ENCODE data around the gene MMEL1.

- TF ChIP-seq POLR2AphosphoS5 (IDR thresholded peaks at IDR 0.05; ENCODE audit: low read depth, low read length) (no peak), CTCF (IDR thresholded peaks at IDR 0.05) (no peak), PBX3 (IDR thresholded peaks at IDR 0.05) (no peak), TEAD4 (IDR thresholded peaks at IDR 0.05; ENCODE audit: borderline replicate concordance, insufficient read depth) (no peak), EZH2phosphoT487 (IDR thresholded peaks at IDR 0.05; ENCODE audit: borderline replicate concordance, low read depth) (no peak), TAF1 (IDR thresholded peaks at IDR 0.05; ENCODE audit: borderline replicate concordance, low read depth, low read length) (no peak), FOXM1 (IDR thresholded peaks at IDR 0.05; ENCODE audit: low read depth) (no peak), RXRA (IDR thresholded peaks at IDR 0.05; ENCODE audit: borderline replicate concordance, low read depth) (no peak), FOXJ3 (CRISPR knock-in tag; IDR thresholded peaks at IDR 0.05) (no peak), EP300 (IDR thresholded peaks at IDR 0.05; ENCODE audit: borderline replicate concordance in 1 of 2, low read depth in 1 of 2, low read length in 1 of 2) (no peak), CHD2 (IDR thresholded peaks at IDR 0.05; ENCODE audit: low read length, partially characterized antibody) (no peak), YY1 (IDR thresholded peaks at IDR 0.05; ENCODE audit: low read depth) (no peak)
Measured at GRCh38 chr1:2575801-2576663, 56.8 kb downstream of the MMEL1 start.
